HG02852 (cell line): Measurements from ENCODE around the gene WIZ.
"Not testable (repeated sequence)": the region's sequence is repeated elsewhere in the genome, so short reads cannot be mapped to it uniquely, and the experiment has no call there.

ENCODE experiments used
- ATAC-seq: cut with Tn5 transposase; IDR thresholded peaks from one replicate; pipeline ENCODE4 v1.9.1; 2021; ENCODE audit warnings: mild to moderate bottlenecking, moderate library complexity; ENCODE audit not compliant: unreplicated experiment

The WIZ gene

DNA sequence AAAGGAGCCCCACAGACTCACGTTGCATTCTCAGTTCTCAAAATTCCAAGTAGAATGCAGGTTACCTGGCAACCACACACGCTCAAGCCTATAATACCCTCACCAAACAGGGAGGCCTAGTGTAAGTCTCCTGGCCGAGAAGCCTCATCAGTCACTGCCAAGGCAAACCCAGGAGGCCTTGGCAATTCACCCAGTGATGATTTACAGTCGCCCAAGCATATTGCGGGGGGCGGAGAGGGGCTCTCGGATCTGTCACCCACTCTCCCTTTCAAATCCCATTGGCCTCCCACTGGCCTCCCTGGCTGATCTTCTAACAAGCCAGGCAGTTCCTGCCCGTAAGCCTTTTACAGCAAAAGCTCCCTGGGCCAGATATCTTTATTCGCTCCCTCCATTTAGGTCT, 32.1 kb downstream of the WIZ start:
- no peak for ATAC-seq

DNA sequence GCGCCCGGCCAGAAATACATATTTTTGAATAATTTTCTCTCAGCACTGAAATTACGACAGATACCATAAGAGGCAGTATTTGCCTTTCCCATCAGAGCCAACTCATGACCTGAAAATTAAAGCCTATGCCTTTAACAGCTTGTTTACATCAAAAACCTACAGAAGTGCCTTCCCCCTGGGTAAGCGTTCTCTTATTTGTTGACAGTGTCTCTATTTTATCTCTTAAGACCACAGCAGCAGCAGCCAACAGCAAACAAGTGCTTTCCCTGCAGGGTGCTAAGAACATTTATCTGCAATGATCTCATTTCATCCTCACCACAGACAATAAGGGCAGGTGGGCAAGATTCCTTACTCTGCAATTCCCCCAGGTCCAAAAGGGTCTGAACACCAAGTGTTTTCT, 36.9 kb downstream of the WIZ start:
- ATAC-seq = no peak

DNA sequence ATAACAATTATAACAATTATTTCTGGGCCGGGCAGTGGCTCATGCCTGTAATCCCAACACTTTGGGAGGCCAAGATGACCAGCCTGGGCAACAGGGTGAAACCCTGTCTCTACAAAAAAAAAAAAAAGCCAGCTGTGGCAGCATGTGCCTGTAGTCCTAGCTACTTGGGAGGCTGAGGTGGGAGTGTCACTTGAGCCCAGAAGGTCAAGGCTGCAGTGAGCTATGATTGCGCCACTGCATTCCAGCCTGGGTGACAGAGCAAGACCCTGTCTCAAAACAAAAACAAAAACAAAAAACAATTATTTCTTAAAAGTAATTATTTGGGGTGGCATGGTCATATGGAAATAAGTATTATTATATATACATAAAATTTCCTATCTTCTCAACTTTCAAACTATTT, 38.4 kb downstream of the WIZ start:
- ATAC-seq = not testable (repeated sequence)

DNA sequence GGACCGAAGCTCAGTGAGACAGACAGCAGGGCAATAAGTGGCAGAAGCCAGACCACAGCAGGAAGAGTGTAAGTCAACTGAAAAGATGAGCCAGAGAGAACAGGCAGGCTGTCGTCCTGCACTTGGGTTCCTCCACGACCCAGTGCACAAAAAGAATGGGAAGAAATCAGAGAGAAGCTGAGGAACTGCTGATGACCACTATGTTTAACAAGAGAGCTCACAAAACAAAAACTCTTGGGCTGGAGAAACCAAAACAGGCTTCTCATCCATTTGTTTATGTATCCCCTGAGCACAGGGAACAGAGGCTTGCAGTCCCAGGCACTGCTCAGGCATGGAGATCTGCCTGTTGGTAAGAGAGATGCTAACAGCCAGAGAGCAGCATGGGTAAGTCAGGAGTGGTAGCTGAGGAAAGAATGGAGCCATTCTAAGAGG, 45.0 kb downstream of the WIZ start:
- no peak for ATAC-seq

DNA sequence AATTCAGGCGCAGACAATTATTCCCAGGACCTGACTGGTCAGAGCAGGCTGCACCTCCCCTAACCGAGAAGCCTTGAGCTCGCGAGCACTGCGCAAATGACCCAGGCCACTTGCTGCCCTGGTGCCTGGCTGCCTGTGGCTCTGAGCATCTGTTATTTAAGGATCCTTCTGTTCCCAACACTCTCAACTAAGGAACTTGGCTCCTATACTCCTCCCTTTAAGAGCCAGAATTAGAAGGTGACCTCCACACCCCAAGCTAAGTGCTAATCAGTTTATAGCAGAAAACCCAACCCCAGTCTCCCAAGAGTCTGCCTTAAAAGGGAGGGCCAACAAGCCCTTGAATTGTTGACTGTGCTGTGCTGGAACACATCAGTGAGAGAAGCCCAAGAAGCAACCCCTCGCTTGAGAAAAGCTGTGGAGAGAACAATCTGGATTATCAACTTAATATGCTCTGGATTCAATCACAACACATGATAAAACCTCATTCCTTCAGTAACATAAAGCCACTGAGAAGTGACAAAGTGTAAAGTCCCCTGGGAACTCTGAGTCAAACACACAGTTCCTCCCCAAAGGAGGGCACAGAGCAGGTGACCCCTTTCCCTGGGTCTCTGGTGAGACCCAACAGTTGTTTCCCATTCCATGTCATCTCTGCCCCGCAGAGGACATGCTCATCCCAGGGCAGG, 45.5 kb downstream of the WIZ start:
- ATAC-seq = no peak

DNA sequence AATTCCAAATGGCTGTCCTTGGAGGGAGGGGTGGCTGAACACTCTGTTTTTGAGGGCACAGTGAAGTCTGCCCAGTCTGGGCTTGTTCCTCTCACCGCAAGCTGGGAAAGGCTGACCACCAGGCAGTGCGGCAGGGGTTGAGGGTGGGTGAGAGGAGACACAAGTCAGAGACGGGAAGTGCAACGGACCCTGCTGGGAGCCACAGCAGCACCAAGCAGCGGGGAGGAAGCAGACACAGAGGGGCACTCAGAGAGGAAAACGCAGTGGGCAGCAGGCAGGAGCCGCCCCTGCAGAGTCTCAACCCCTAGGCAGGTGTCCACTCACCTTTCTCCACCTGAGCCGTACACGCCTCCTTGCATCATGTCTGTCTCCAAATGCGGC, 46.6 kb downstream of the WIZ start:
- no peak for ATAC-seq

DNA sequence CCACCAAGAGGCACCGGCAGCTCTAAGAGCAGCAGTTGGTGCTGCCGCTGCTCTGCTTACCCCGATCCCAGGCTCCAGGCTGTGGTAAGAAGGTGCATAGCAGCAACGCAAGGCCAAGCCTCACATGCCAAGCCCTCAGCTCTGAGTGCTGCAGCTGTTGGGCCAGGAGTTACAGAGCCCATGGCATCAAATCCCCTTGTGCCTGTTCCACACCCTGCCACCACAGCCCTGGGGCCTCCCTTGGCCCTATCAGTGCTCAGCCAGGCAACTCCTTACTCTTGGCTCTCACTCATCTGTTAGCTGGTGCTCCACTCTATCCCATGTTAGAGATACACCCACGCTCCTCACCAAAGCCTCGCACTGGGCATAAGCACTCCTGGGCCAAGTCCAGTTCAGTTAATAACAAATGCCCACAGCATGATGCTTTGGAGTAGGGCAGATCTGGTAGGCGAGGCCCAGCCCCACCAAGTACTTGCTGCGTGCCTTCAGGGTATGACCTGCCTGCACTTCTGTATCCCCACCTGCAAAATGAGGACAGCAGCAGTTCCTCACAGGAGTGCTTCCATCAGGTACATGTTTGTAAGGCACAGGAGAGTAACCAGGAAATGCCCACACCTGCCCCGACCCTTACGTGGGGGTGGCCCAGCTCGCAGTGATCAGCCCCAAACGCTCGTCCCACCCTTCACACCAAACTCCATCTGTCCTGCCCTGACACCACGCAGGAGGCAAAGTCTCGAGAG, 47.2 kb downstream of the WIZ start:
- no peak for ATAC-seq

DNA sequence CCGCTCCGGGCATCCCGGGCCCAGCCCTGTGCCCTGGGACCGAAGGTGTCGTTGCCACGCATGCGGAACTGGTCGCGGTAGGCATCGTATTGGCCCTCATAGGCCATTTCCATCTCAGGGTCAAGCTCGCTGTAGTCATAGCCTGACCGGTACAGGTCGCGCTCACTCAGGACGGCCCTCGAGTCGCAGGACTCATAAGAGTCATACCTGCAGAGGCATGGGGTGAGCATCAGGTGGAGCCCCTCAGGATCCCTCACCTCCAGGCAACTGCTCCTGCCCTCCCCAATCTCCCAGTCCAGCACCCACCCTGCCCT, 48.4 kb downstream of the WIZ start:
- ATAC-seq = no peak

DNA sequence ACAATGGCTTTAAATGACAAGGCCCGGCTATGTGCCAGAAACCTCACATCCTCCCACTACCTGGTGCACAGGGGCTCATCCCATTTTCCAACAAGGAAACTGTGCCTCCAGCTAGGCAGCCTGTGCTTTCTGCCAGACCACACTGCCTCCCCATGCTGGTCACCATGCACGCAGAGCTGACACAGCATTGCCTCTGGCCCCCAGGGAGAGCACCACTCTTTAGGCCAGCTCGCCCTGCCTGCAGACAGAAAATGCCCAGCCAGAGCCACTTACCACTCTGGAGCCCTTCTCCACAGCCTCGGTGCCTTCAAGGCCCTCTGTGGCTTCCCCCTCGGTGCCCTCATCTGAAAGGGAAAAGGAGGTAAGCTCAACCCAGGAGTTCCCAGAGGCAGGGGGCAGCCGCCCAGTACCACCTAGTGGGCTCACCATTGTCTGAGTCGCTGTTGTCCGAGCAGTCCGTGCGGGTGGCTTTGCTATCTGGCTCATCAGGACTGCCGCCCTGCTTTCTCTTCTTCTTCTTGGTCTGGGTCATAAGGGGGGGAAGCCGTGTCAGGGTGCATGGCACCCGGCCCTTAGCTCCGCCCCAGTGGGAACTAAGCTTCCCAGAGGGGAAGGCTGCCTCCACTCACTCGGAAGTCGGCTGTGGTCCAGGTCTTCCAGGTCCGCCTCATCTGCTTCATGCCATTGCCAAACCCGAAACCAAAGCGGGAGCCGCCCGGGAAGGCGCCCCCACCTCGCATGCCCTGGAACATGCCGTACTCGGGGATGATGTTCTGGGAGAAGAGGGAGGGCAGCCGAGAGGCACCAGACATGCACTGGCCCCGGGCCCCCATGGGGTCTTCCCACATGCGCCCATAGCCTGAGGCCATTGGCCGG, 49.0 kb downstream of the WIZ start:
- ATAC-seq = no peak

DNA sequence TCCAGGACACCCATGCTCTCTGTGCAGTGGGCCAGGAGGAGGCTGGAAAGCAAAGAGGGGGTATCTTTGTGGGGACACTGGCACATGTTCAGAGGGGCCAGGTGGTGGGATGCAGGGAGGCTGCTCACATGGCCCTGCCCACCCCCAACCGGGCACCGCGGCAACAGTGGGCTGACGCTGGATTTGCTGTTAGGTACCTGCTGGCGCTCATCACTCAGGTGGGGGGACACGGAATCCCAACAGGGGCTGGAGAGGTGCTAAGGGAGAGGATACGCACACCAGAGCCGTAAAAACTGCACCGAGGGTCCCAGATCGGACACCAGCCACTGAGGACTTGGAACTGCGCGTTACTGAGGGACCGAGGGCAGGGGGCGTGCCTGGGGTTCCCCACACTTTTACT, 50.1 kb downstream of the WIZ start:
- no peak for ATAC-seq

DNA sequence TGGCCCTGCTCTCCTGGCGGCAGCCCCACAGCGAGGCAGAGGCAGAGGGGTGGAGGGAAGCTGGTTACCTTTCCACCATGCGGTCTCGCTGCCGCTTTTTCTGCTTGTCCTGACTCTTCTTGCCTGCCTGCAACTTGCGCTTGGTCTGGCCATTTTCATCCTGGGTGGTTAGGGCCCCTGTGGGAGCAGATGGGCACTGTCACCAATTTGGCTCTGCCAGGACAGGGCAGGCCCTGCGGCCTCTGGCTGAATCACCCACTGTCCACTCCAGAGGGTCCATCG, 50.6 kb downstream of the WIZ start:
- no peak for ATAC-seq

DNA sequence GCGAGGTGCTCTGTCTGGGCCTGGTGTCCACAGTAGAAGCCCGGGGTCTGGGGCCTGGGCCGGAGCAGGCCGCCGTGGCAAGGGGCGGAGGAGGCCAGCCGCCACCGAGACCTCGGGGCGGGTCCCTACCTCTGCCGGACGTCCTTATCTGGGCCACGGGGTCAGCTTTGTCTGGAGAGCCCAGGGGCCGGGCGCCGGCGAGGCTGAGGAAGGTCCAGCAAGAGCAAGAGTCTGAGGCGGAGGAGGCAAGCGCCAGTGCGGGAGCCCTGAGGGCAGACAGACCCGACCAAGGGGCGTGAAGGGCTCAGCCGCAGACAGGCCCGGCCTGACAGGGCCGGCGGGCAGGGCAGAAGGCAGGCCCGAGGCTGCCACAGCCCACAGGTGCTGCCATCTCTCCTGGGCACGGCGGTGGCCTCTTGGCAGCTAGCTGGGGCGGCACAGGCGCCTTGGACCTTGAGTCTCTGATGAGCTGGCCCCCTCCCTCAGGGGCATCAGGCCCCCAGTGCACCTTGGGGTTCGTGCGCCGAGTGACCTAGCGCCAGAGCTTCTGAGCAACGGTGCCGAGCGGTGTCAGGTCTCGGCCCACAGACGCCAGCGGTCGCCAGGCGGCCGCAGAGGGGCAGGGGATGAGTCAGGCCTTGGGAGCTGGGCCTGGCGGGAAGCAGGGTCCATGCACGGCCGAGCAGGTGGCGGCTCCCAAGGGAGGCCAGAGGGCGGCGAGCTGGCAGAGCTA, 51.1 kb downstream of the WIZ start:
- ATAC-seq = no peak

DNA sequence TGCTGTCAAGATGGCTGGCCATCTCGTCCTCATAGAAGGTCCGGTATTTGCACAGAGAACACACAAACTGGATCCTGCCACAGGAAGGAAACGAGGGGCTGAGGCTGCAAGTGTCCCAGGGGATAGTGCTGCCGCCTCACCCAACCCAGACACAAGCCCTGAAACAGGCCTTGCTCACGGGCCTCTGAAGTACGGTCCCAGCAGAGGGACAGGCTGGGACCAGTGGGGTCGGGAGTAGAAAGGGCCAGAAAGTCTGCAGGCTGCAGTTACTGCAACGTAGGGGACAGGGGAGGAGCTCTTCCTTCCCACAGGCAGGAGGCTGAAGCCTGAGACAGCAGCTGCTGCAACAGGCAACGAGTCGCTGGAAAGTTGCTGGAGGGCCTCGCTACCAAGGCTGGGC, 52.0 kb downstream of the WIZ start:
- ATAC-seq = no peak

DNA sequence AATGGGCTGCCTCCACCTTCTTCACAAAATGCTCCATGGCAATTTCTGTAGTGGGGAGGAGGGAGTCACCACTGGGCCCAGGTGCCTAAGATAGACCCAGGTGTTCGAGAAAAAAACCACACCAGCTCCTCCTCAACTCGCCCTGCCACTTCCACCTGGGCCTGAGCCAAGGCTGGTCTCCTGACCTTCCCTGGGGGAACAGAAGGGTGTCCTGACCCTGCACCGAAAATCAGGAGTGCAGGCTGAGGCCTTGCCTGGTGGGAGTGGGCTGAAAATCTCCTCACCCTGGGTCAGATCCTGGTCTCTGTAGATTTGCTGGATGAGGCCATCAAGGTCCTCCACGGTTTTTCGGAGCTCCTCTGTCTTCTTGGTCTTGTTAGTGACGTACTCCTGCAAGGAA, 52.5 kb downstream of the WIZ start:
- no peak for ATAC-seq

DNA sequence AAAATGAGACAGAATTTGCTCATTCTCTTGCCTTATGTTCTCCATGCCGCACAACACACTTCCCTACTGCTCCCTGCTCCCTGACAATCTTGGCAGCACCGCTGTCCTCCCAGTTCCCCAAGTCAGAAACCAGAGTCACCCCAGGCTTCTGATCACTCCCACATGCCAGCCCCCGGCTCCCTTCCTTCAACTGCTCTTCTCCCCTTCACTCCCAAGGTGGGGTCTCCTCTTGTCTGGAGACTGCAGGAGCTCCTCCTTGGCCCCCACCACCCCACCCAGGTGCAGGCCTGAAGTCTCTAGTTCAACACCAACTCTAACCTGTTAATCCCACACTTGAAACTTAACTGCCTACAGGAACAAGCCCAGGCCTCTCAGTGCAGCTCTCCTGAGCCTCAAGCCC, 53.3 kb downstream of the WIZ start:
- ATAC-seq = no peak

DNA sequence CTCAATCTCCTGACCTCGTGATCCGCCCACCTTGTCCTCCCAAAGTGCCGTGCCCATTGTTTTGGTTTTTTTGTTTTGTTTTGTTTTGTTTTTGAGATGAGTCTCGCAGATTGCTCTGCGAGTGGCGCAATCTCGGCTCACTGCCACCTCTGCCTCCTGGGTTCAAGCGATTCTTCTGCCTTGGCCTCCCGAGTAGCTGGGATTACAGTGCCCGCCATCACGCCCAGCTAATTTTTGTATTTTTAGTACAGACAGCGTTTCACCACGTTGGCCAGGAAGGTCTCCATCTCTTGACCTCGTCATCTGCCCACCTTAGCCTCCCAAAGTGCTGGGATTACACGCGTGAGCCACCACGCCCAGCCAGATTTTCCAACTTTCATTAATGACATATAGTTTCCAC, 54.5 kb downstream of the WIZ start:
- ATAC-seq = not testable (repeated sequence)

DNA sequence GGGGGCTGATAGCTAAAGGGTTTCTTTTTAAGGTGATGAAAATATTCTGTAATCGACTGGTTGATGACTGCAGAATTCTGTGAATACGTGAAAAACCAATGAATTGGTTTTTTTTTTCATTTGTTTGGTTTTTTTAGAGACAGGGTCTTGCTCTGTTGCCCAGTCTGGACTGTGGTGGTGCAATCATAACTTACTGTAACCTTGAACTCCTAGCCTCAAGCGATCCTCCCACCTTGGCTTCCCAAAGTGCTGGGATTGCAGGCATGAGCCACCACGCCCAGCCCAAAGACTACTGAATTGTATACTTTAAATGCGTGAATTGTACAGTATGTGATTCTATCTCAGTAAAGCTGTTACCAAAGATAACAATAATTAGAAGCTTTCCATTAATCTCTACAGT, 55.3 kb downstream of the WIZ start:
- no peak for ATAC-seq

DNA sequence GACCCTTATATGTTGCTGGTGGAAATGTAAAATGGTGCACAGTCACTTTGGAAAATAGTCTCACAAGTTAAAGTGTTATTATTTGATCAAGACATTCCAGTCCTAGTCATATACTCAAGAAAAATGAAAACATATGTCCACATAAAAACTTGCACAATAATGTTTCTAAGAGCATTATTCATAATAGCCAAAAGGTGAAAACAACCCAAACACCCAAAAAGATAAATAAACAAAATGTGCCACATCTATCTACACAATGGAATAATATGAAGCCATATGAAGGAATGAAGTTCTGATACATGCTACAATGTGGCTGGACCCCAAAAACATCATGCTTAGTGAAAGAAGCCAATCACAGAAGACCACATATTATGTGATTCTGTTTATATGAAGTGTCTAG, 55.8 kb downstream of the WIZ start:
- ATAC-seq = no peak

DNA sequence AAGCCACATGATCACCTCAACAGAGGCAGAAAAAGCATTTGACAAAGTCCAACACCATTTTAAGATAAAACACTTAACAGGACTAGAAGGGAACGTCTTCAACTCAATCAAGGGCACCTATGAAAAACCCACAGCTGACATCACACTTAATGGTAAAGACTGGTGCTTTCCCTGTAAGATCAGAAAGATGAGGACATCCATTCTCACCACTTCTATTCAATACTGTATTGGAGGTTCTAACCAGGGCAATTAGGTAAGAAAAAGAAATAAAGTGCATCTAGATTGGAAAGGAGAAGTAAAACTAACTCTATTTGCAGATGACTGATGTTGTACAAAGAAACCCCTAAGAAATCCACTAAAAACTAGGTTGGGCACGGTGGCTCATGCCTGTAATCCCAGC, 58.9 kb downstream of the WIZ start:
- no peak for ATAC-seq

DNA sequence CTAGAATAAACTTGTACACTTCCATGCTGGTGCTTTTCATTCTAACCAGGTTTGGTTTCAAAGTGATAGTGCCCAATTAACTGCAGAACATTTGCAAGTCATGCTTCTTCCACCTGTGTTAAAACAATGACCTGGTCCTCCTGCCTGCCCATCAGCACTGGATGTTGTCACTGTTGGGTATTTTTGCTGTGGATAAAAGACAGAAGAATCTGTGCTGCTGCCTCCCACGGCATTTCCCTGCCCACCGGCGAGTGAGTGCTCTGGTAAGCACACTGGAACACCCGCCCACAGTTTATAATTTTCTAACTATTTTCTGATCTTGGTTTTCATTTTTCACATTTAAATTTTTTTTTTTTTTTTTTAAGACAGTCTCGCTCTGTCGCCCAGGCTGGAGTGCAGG, 67.9 kb downstream of the WIZ start:
- no peak for ATAC-seq

DNA sequence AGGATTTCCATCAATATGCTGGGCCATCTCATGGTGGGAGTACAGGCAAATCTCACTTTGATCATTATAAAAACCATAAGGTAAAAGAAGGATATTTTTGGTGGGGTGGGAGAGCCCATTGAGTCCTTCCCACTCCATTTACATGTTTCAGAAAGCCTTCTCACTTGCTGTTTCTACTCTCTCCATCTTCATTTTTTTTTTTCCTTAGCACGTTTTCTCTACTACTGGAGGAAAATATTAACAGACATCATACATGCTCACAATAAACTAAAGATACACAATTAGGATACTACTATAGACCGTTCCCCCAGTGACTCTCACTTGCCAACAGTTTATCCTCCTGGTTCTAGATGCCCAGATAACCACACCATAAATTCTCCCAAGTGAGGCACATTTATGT, 68.3 kb downstream of the WIZ start:
- ATAC-seq = no peak
